HepG2 (cell line): ENCODE data around the gene ANTKMT. TPM values are rescaled to one million over a fixed set of nuclear protein-coding genes. Genes with fewer than 3 reads are reported as not detected.
A peak's percentile ranks its signal among the peaks of the same experiment; 100 is the strongest.

Experiments
- GABPB1 ChIP-seq: IDR thresholded peaks from 2 replicates; pipeline ENCODE4 v1.6.1; 2016; ENCODE audit warnings: mild to moderate bottlenecking, missing genetic modification reagents, moderate library complexity, missing compliant biosample characterization
- GZF1 ChIP-seq: sonication (generic); formaldehyde crosslinking; IDR thresholded peaks from 2 replicates; pipeline ENCODE4 v1.5.1; 2020; ENCODE audit warnings: mild to moderate bottlenecking, missing genetic modification reagents
- JDP2 ChIP-seq: sonication (generic); formaldehyde crosslinking; IDR thresholded peaks from 2 replicates; pipeline ENCODE4 v1.8.1; 2022; ENCODE audit warnings: missing genetic modification reagents, borderline replicate concordance
- MAZ ChIP-seq, 2 experiments: sonication (generic) in 1 of 2; formaldehyde crosslinking in 1 of 2; IDR thresholded peaks; 2 replicates each; pipeline versions ENCODE4 v1.5.0 to v1.6.1; 2012 to 2020; ENCODE audit warnings: low read depth in 2 of 2, mild to moderate bottlenecking in 2 of 2, borderline replicate concordance in 1 of 2, improper control_type of control experiment in 1 of 2, low read length in 1 of 2, missing genetic modification reagents in 1 of 2, moderate library complexity in 1 of 2
- SMAD3 ChIP-seq: sonication (generic); formaldehyde crosslinking; IDR thresholded peaks from 2 replicates; pipeline ENCODE4 v1.4.0; 2020; ENCODE audit warnings: missing genetic modification reagents
- TAF15 ChIP-seq: fragments of 200-400 bp; formaldehyde crosslinking; IDR thresholded peaks from one replicate; pipeline ENCODE4 v1.6.1; 2018; ENCODE audit warnings: mild to moderate bottlenecking, low read depth, low read length; ENCODE audit not compliant: poor library complexity, severe bottlenecking
- ZFP62 ChIP-seq: sonication (generic); formaldehyde crosslinking; IDR thresholded peaks from 2 replicates; pipeline ENCODE4 v1.4.0; 2020; ENCODE audit warnings: missing genetic modification reagents
- ZNF264 ChIP-seq: sonication (generic); formaldehyde crosslinking; IDR thresholded peaks from 2 replicates; pipeline ENCODE4 v1.4.0; 2020; ENCODE audit warnings: missing genetic modification reagents
- ZNF550 ChIP-seq: sonication (generic); formaldehyde crosslinking; IDR thresholded peaks from 2 replicates; pipeline ENCODE4 v1.4.0; 2020; ENCODE audit warnings: mild to moderate bottlenecking, missing genetic modification reagents, borderline replicate concordance
- ZNF563 ChIP-seq: sonication (generic); formaldehyde crosslinking; IDR thresholded peaks from 2 replicates; pipeline ENCODE4 v1.8.0; 2022; ENCODE audit warnings: mild to moderate bottlenecking, moderate library complexity, missing genetic modification reagents
- polyA plus RNA-seq, 8 experiments: library from polyadenylated mRNA; depleted of rRNA in 3 of 8; stranded (reverse) in 7 of 8; unstranded in 1 of 8; fragments of >200 nt; fragmentation: Illumina TruSeq in 4 of 8; extraction: Trizol in 4 of 8; gene quantifications; 2 replicates each; pipeline versions ENCODE4 v1.2.1 to v1.2.3, GENCODE V29; 2011 to 2016; ENCODE audit warnings: low read depth in 4 of 8, missing spikeins in 1 of 8, mixed read lengths in 1 of 8; ENCODE audit not compliant: insufficient read depth in 1 of 8
- total RNA-seq, 5 experiments: library from RNA; depleted of rRNA; stranded (reverse); fragments of >200 nt; fragmentation: Illumina TruSeq; extraction: Trizol; gene quantifications; 2 replicates each; pipeline ENCODE4 v1.2.3, GENCODE V29; 2016; ENCODE audit warnings: low read depth in 1 of 5
- TF ChIP-seq, protein P1 (sequence below): sonication (generic); formaldehyde crosslinking; IDR thresholded peaks from 2 replicates; pipeline ENCODE4 v1.5.0; 2020; ENCODE audit warnings: missing genetic modification reagents, mild to moderate bottlenecking, borderline replicate concordance
- TF ChIP-seq, protein P2 (sequence below): sonication (generic); formaldehyde crosslinking; IDR thresholded peaks from 2 replicates; pipeline ENCODE4 v1.4.0; 2020; ENCODE audit warnings: mild to moderate bottlenecking, missing genetic modification reagents
- TF ChIP-seq, protein P3 (sequence below), 2 experiments: sonication (generic) in 1 of 2; formaldehyde crosslinking in 1 of 2; IDR thresholded peaks; 2 replicates each; pipeline versions ENCODE4 v1.4.0 to v1.6.1; 2018 to 2020; ENCODE audit warnings: missing genetic modification reagents in 2 of 2, borderline replicate concordance in 1 of 2, low read depth in 1 of 2, mild to moderate bottlenecking in 1 of 2, missing biosample characterization in 1 of 2
- TF ChIP-seq, protein P4 (sequence below): sonication (generic); formaldehyde crosslinking; IDR thresholded peaks from 2 replicates; pipeline ENCODE4 v1.9.0; 2021; ENCODE audit warnings: missing genetic modification reagents, mild to moderate bottlenecking, borderline replicate concordance

Gene ANTKMT
- total and polyA plus RNA-seq, 2 of the 13 experiments (the other 11 are each of a cell fraction or from before 2014, with no cell fraction given), result 7.5 to 47.8 TPM

DNA sequence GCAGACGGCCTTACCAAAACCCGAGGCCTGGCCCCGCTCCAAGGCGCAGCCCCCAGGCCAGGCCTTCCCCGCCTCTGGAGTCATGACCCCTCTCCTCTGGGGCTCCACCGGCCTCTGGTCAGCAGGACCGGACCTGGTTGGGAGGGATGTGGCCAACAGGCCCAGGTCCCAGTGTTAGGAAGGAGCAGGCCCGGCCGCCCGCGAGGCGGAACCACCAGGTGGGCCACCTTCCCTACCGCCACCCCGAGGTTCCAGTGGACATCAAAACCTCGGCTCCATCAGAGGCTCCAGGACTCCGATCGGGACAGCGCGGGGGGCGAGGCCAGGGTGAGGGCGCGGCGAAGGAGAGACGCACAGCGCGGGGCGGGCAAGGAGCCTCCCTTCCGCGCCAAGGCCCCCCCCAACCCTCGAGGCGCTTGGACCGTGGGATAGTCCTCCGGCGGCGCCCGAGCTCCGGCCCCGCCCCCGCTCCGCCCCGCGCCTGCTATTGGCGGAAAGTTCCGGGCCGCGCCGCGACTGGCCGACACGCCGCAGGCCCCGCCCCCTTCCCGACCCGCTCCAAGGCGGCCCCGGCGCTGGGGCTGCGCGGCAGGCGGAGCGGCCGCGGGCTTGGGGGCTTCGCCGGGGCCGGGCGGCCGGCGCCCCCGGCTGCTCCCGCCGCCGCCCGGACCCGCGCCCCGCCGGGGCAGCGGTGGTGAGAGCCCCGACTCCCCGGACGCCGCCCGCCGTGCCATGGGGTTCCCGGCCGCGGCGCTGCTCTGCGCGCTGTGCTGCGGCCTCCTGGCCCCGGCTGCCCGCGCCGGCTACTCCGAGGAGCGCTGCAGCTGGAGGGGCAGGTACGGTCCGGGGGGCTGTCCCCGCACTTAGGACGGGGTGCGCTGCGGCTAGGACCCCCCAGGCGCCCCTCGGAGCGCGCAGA is 6.1 kb upstream of the ANTKMT start, which contains the start of gene METRN (continued):
- TF ChIP-seq JDP2 (no peak), GABPB1 (CRISPR knock-in tag) (peak; percentile 54; the same call in 1 of the 2 replicates), ZNF264 (CRISPR knock-in tag) (no peak), SMAD3 (CRISPR knock-in tag) (no peak), MAZ (IDR thresholded peaks at IDR 0.05; ENCODE audit: borderline replicate concordance, low read depth, low read length) (no peak), MAZ (CRISPR knock-in tag; IDR thresholded peaks at IDR 0.05; ENCODE audit: low read depth) (peak; percentile 47; the same call in 1 of the 2 replicates), ZNF563 (CRISPR knock-in tag) (0 out of 2 replicates have a peak, but pooled peaks have one; percentile 32), ZFP62 (CRISPR knock-in tag) (no peak), TAF15 (no peak), ZNF550 (CRISPR knock-in tag) (no peak), GZF1 (CRISPR knock-in tag) (peak; percentile 81; the same call in 1 of the 2 replicates)
- TF ChIP-seq, protein P1, sequence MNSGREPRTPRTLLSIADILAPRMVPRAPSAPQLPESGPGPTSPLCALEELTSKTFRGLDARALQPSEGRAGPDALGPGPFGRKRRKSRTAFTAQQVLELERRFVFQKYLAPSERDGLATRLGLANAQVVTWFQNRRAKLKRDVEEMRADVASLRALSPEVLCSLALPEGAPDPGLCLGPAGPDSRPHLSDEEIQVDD (CRISPR knock-in tag), result no peak
- TF ChIP-seq, protein P2, sequence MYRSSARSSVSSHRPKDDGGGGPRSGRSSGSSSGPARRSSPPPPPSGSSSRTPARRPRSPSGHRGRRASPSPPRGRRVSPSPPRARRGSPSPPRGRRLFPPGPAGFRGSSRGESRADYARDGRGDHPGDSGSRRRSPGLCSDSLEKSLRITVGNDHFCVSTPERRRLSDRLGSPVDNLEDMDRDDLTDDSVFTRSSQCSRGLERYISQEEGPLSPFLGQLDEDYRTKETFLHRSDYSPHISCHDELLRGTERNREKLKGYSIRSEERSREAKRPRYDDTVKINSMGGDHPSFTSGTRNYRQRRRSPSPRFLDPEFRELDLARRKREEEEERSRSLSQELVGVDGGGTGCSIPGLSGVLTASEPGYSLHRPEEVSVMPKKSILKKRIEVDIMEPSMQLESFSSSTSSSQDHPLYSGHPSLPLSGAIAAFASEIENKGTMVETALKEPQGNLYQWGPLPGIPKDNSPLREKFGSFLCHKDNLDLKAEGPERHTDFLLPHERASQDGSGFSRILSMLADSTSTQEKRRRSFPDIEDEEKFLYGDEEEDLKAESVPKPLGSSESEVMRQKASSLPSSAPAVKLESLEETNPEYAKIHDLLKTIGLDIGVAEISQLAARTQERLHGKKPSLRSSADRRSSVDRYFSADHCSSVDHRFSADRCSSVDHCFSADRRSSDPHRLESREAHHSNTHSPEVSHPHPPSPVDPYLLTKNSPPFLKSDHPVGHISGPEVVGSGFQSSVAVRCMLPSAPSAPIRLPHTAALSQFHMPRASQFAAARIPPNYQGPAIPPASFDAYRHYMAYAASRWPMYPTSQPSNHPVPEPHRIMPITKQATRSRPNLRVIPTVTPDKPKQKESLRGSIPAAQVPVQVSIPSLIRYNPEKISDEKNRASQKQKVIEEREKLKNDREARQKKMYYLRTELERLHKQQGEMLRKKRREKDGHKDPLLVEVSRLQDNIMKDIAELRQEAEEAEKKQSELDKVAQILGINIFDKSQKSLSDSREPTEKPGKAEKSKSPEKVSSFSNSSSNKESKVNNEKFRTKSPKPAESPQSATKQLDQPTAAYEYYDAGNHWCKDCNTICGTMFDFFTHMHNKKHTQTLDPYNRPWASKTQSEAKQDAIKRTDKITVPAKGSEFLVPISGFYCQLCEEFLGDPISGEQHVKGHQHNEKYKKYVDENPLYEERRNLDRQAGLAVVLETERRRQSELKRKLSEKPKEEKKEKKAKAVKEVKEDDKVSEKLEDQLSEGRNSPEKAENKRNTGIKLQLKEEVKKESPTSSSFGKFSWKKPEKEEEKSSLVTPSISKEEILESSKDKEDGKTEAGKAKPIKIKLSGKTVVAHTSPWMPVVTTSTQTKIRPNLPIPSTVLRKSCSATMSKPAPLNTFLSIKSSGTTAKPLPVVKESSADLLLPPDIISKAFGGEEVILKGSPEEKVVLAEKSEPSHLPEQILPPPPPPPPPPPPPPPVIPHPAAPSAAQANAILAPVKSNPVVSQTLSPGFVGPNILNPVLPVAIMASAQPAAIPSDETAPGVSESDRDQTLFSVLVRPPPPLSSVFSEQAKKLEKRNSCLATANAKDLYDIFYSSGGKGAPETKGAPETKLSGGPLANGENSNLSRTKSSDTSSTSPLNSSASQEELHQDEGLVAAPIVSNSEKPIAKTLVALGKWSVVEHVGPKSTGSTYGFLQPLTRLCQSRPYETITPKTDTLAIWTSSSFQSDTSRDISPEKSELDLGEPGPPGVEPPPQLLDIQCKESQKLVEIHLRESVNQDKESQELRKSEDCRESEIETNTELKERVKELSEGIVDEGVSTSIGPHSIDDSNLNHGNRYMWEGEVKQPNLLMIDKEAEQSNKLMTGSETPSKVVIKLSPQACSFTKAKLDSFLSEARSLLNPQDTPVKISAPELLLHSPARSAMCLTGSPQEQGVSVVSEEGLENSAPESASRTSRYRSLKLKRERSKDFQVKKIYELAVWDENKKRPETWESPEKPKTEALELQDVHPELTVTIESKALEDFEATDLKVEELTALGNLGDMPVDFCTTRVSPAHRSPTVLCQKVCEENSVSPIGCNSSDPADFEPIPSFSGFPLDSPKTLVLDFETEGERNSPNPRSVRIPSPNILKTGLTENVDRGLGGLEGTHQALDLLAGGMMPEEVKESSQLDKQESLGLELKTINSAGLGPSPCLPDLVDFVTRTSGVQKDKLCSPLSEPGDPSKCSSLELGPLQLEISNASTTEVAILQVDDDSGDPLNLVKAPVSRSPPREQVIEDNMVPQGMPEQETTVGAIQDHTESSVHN (CRISPR knock-in tag), result no peak
- TF ChIP-seq, protein P3, sequence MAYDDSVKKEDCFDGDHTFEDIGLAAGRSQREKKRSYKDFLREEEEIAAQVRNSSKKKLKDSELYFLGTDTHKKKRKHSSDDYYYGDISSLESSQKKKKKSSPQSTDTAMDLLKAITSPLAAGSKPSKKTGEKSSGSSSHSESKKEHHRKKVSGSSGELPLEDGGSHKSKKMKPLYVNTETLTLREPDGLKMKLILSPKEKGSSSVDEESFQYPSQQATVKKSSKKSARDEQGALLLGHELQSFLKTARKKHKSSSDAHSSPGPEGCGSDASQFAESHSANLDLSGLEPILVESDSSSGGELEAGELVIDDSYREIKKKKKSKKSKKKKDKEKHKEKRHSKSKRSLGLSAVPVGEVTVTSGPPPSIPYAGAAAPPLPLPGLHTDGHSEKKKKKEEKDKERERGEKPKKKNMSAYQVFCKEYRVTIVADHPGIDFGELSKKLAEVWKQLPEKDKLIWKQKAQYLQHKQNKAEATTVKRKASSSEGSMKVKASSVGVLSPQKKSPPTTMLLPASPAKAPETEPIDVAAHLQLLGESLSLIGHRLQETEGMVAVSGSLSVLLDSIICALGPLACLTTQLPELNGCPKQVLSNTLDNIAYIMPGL (CRISPR knock-in tag; IDR thresholded peaks at IDR 0.05; ENCODE audit: borderline replicate concordance in 1 of 2, low read depth in 1 of 2), result no peak; a peak in 1 of 4 replicates
- TF ChIP-seq, protein P4, sequence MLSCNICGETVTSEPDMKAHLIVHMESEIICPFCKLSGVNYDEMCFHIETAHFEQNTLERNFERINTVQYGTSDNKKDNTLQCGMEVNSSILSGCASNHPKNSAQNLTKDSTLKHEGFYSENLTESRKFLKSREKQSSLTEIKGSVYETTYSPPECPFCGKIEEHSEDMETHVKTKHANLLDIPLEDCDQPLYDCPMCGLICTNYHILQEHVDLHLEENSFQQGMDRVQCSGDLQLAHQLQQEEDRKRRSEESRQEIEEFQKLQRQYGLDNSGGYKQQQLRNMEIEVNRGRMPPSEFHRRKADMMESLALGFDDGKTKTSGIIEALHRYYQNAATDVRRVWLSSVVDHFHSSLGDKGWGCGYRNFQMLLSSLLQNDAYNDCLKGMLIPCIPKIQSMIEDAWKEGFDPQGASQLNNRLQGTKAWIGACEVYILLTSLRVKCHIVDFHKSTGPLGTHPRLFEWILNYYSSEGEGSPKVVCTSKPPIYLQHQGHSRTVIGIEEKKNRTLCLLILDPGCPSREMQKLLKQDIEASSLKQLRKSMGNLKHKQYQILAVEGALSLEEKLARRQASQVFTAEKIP (CRISPR knock-in tag), result no peak
